WTC11 (cell line): ENCODE measurements around the gene CDKN2AIP. TPM values are rescaled to one million over a fixed set of nuclear protein-coding genes. Genes with fewer than 3 reads are reported as not detected.

Experiments
- ATAC-seq: fragments of 200-7000 bp; cut with Tn5 transposase; 2 replicates; pipeline ENCODE4 v1.10.0; 2021; ENCODE audit warnings: mild to moderate bottlenecking, moderate library complexity
- CTCF ChIA-PET: fragments of 300-600 bp; sonication (Branson Sonifier 250); formaldehyde crosslinking; loops from one replicate; lab custom pipeline; 2021; ENCODE audit warnings: antibody characterized with exemption; lab: Charles Lee
- POLR2A ChIA-PET: fragments of 350-600 bp; sonication (Branson Sonifier 250); formaldehyde crosslinking; loops from one replicate; lab custom pipeline; 2021; ENCODE audit warnings: antibody characterized with exemption; lab: Charles Lee
- DNase-seq: peaks from one replicate; pipeline ENCODE4 v3.0.0; 2021; ENCODE audit warnings: low spot score
- H3K27ac Mint-ChIP-seq: 2 replicates; pipeline ENCODE4 v1.8.0; 2021; ENCODE audit warnings: mixed read lengths
- H3K27me3 Mint-ChIP-seq: 2 replicates; pipeline ENCODE4 v1.8.0; 2021; ENCODE audit warnings: low read depth, mild to moderate bottlenecking, moderate library complexity, mixed read lengths
- H3K36me3 Mint-ChIP-seq: 2 replicates; pipeline ENCODE4 v1.8.0; 2021; ENCODE audit warnings: mixed read lengths
- H3K4me1 Mint-ChIP-seq: 2 replicates; pipeline ENCODE4 v1.8.0; 2022; ENCODE audit warnings: mixed read lengths
- H3K4me3 Mint-ChIP-seq: 2 replicates; pipeline ENCODE4 v1.8.0; 2021; ENCODE audit warnings: mild to moderate bottlenecking, moderate library complexity, mixed read lengths
- H3K9me3 Mint-ChIP-seq: 2 replicates; pipeline ENCODE4 v1.8.0; 2021; ENCODE audit warnings: mixed read lengths
- ESRRA ChIP-seq: sonication (generic); formaldehyde crosslinking; IDR thresholded peaks from 2 replicates; pipeline ENCODE4 v1.8.1; 2022; ENCODE audit warnings: mild to moderate bottlenecking, missing genetic modification reagents, borderline replicate concordance
- FOXP1 ChIP-seq: sonication (generic); formaldehyde crosslinking; IDR thresholded peaks from 2 replicates; pipeline ENCODE4 v1.8.0; 2022; ENCODE audit warnings: missing genetic modification reagents, mild to moderate bottlenecking, moderate library complexity, borderline replicate concordance
- GABPB1 ChIP-seq: sonication (generic); formaldehyde crosslinking; IDR thresholded peaks from 2 replicates; pipeline ENCODE4 v1.8.1; 2023; ENCODE audit warnings: mild to moderate bottlenecking, missing genetic modification reagents
- NFATC4 ChIP-seq: fragments of 250-450 bp; sonication (Bioruptor Pico); IDR thresholded peaks from 2 replicates; pipeline ENCODE4 v1.9.0; 2021; ENCODE audit warnings: mild to moderate bottlenecking
- NR3C1 ChIP-seq: sonication (generic); formaldehyde crosslinking; conservative IDR thresholded peaks from 2 replicates; pipeline ENCODE4 v1.8.1; 2023; ENCODE audit warnings: low read depth, mild to moderate bottlenecking, missing genetic modification reagents
- ZNF138 ChIP-seq: sonication (generic); formaldehyde crosslinking; conservative IDR thresholded peaks from 2 replicates; pipeline ENCODE4 v1.8.1; 2022; ENCODE audit warnings: mild to moderate bottlenecking, moderate library complexity, missing genetic modification reagents
- ZNF317 ChIP-seq: sonication (generic); formaldehyde crosslinking; IDR thresholded peaks from 2 replicates; pipeline ENCODE4 v1.8.1; 2023; ENCODE audit warnings: low read depth, mild to moderate bottlenecking, moderate library complexity, missing genetic modification reagents, borderline replicate concordance
- total RNA-seq: library from RNA; stranded (reverse); gene quantifications from 3 replicates; pipeline ENCODE4 v1.2.3, GENCODE V29; 2021
- TF ChIP-seq, protein P1 (sequence below): fragments of 250-450 bp; sonication (Bioruptor Pico); conservative IDR thresholded peaks from 2 replicates; pipeline ENCODE4 v1.9.0; 2021; ENCODE audit warnings: mild to moderate bottlenecking
- TF ChIP-seq, protein P2 (sequence below): sonication (generic); formaldehyde crosslinking; IDR thresholded peaks from 2 replicates; pipeline ENCODE4 v1.8.0; 2022; ENCODE audit warnings: missing genetic modification reagents
- TF ChIP-seq, protein P3 (sequence below): sonication (generic); formaldehyde crosslinking; IDR thresholded peaks from 2 replicates; pipeline ENCODE4 v1.8.0; 2022; ENCODE audit warnings: mild to moderate bottlenecking, missing genetic modification reagents
- TF ChIP-seq, protein P4 (sequence below): sonication (generic); formaldehyde crosslinking; IDR thresholded peaks from 2 replicates; pipeline ENCODE4 v1.8.0; 2023; ENCODE audit warnings: missing genetic modification reagents, mild to moderate bottlenecking, borderline replicate concordance
- TF ChIP-seq, protein P5 (sequence below): fragments of 250-450 bp; sonication (Bioruptor Pico); IDR thresholded peaks from 2 replicates; pipeline ENCODE4 v1.9.0; 2021; ENCODE audit warnings: mild to moderate bottlenecking
- TF ChIP-seq, protein P6 (sequence below): sonication (generic); formaldehyde crosslinking; IDR thresholded peaks from 2 replicates; pipeline ENCODE4 v1.8.1; 2023; ENCODE audit warnings: mild to moderate bottlenecking, missing genetic modification reagents, moderate library complexity
- TF ChIP-seq, protein P7 (sequence below): fragments of 200-600 bp; IDR thresholded peaks from 2 replicates; pipeline ENCODE4 v1.8.0; 2022; ENCODE audit warnings: antibody characterized with exemption
- TF ChIP-seq, protein P8 (sequence below): sonication (generic); formaldehyde crosslinking; IDR thresholded peaks from 2 replicates; pipeline ENCODE4 v1.8.1; 2022; ENCODE audit warnings: missing genetic modification reagents, borderline replicate concordance

CDKN2AIP gene
- total RNA-seq, 1 experiment from 2014 or later, result 13.7 TPM

DNA sequence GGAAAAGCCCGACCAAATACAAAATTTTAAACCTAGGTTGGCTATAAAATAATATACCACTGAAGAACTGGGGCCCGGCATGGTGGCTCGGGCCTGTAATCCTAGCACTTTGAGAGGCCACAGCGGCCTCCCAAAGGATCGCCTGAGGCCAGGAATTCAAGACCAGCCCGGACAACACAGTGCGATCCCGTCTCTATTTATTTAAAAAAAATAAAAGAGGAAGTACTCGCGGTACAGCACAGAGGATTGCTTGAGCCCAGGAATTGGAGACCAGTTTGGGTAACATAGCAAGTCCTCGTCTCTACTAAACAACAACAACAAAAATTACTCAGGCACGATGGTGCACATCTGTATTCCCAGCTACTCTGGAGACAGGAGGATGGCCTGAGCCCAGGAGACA is 44.8 kb upstream of the CDKN2AIP start:
- CTCF ChIA-PET, result interaction anchor here (1.8 to 3.3 kb wide), 2 partner anchors 8 to 462 kb away, joined by 6 to 22 read pairs; no protein-coding TSS in a partner anchor
- Mint-ChIP-seq H3K36me3 (no peaks in the 10 kb centered on the region), H3K4me1 (peaks cover 11% of the 10 kb centered on the region), H3K9me3 (no peaks in the 10 kb centered on the region), H3K27ac (no peak overlapping the region), H3K27me3 (peaks cover 12% of the 10 kb centered on the region), H3K4me3 (no peak overlapping the region)
- DNase-seq, result no peak
- TF ChIP-seq, protein P1, sequence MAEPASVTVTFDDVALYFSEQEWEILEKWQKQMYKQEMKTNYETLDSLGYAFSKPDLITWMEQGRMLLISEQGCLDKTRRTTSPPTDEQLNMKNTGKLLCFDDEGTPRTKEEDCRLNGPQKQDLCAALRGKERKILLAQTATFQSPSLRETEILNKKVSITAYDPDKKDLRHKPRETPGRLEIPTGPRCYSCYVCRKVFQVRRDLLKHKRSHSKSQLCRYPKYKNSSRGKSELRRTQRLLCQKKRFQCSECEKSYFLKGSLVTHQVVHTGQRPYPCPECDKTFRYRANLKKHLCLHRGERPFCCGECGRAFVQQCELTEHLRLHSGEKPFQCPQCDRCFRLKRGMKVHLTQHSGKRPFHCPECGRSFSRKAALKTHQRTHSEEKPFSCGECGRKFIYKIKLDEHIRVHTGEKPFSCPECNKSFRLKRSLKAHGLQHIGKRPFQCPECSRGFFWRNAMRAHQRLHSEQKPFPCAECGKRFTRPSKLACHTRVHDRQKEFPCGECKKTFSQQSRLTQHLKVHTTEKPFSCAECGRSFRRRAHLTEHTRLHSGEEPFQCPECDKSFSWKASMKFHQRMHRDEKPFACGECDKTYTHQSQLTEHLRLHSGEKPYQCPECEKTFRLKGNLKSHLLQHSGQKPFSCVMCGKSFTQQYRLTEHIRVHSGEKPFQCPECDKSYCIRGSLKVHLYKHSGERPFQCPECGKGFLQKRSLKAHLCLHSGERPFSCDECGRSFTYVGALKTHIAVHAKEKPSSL (CRISPR knock-in tag), result no peak
- no peak for TF ChIP-seq ZNF138 (CRISPR knock-in tag)
- TF ChIP-seq, protein P2, sequence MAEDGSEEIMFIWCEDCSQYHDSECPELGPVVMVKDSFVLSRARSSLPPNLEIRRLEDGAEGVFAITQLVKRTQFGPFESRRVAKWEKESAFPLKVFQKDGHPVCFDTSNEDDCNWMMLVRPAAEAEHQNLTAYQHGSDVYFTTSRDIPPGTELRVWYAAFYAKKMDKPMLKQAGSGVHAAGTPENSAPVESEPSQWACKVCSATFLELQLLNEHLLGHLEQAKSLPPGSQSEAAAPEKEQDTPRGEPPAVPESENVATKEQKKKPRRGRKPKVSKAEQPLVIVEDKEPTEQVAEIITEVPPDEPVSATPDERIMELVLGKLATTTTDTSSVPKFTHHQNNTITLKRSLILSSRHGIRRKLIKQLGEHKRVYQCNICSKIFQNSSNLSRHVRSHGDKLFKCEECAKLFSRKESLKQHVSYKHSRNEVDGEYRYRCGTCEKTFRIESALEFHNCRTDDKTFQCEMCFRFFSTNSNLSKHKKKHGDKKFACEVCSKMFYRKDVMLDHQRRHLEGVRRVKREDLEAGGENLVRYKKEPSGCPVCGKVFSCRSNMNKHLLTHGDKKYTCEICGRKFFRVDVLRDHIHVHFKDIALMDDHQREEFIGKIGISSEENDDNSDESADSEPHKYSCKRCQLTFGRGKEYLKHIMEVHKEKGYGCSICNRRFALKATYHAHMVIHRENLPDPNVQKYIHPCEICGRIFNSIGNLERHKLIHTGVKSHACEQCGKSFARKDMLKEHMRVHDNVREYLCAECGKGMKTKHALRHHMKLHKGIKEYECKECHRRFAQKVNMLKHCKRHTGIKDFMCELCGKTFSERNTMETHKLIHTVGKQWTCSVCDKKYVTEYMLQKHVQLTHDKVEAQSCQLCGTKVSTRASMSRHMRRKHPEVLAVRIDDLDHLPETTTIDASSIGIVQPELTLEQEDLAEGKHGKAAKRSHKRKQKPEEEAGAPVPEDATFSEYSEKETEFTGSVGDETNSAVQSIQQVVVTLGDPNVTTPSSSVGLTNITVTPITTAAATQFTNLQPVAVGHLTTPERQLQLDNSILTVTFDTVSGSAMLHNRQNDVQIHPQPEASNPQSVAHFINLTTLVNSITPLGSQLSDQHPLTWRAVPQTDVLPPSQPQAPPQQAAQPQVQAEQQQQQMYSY (CRISPR knock-in tag), result no peak
- TF ChIP-seq, protein P3, sequence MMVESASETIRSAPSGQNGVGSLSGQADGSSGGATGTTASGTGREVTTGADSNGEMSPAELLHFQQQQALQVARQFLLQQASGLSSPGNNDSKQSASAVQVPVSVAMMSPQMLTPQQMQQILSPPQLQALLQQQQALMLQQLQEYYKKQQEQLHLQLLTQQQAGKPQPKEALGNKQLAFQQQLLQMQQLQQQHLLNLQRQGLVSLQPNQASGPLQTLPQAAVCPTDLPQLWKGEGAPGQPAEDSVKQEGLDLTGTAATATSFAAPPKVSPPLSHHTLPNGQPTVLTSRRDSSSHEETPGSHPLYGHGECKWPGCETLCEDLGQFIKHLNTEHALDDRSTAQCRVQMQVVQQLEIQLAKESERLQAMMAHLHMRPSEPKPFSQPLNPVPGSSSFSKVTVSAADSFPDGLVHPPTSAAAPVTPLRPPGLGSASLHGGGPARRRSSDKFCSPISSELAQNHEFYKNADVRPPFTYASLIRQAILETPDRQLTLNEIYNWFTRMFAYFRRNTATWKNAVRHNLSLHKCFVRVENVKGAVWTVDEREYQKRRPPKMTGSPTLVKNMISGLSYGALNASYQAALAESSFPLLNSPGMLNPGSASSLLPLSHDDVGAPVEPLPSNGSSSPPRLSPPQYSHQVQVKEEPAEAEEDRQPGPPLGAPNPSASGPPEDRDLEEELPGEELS (CRISPR knock-in tag), result no peak
- TF ChIP-seq, protein P4, sequence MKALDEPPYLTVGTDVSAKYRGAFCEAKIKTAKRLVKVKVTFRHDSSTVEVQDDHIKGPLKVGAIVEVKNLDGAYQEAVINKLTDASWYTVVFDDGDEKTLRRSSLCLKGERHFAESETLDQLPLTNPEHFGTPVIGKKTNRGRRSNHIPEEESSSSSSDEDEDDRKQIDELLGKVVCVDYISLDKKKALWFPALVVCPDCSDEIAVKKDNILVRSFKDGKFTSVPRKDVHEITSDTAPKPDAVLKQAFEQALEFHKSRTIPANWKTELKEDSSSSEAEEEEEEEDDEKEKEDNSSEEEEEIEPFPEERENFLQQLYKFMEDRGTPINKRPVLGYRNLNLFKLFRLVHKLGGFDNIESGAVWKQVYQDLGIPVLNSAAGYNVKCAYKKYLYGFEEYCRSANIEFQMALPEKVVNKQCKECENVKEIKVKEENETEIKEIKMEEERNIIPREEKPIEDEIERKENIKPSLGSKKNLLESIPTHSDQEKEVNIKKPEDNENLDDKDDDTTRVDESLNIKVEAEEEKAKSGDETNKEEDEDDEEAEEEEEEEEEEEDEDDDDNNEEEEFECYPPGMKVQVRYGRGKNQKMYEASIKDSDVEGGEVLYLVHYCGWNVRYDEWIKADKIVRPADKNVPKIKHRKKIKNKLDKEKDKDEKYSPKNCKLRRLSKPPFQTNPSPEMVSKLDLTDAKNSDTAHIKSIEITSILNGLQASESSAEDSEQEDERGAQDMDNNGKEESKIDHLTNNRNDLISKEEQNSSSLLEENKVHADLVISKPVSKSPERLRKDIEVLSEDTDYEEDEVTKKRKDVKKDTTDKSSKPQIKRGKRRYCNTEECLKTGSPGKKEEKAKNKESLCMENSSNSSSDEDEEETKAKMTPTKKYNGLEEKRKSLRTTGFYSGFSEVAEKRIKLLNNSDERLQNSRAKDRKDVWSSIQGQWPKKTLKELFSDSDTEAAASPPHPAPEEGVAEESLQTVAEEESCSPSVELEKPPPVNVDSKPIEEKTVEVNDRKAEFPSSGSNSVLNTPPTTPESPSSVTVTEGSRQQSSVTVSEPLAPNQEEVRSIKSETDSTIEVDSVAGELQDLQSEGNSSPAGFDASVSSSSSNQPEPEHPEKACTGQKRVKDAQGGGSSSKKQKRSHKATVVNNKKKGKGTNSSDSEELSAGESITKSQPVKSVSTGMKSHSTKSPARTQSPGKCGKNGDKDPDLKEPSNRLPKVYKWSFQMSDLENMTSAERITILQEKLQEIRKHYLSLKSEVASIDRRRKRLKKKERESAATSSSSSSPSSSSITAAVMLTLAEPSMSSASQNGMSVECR (CRISPR knock-in tag), result no peak
- ATAC-seq, result no peak
- POLR2A ChIA-PET, result interaction anchor here (0.7 kb wide), 1 partner anchor 858 kb away, joined by 3 read pairs; no protein-coding TSS in a partner anchor

DNA sequence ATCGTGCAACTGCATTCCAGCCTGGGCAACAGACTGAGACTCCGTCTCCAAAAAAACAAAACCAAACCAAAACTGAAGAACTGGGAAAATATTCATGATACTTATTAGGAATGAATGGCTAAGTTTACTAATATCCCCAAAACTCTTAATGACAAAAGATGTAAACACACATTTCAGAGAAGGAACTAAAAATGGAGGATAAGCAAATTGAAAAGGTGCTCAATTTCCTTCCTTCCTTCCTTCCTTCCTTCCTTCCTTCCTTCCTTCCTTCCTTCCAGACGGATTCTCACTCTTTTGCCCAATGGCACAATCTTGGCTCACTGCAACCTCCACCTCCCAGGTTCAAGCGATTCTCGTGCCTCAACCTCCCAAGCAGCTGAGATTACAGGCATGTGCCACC is 44.4 kb upstream of the CDKN2AIP start:
- Mint-ChIP-seq H3K4me3 (no peak overlapping the region), H3K9me3 (no peaks in the 10 kb centered on the region), H3K36me3 (no peaks in the 10 kb centered on the region), H3K27ac (no peak overlapping the region), H3K4me1 (peaks cover 11% of the 10 kb centered on the region), H3K27me3 (peaks cover 12% of the 10 kb centered on the region)
- DNase-seq, result no peak
- ChIA-PET POLR2A (interaction anchor here (0.7 kb wide), 1 partner anchor 858 kb away, joined by 3 read pairs; no protein-coding TSS in a partner anchor), CTCF (no interaction called here)
- ATAC-seq, result no peak
- TF ChIP-seq ZNF317 (CRISPR knock-in tag), result no peak
- TF ChIP-seq ESRRA (CRISPR knock-in tag), result no peak
- TF ChIP-seq NFATC4 (CRISPR knock-in tag), result no peak
- TF ChIP-seq FOXP1 (CRISPR knock-in tag), result no peak
- TF ChIP-seq, protein P5, sequence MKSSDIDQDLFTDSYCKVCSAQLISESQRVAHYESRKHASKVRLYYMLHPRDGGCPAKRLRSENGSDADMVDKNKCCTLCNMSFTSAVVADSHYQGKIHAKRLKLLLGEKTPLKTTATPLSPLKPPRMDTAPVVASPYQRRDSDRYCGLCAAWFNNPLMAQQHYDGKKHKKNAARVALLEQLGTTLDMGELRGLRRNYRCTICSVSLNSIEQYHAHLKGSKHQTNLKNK (CRISPR knock-in tag), result no peak
- TF ChIP-seq, protein P6, sequence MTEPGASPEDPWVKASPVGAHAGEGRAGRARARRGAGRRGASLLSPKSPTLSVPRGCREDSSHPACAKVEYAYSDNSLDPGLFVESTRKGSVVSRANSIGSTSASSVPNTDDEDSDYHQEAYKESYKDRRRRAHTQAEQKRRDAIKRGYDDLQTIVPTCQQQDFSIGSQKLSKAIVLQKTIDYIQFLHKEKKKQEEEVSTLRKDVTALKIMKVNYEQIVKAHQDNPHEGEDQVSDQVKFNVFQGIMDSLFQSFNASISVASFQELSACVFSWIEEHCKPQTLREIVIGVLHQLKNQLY (CRISPR knock-in tag), result no peak
- TF ChIP-seq GABPB1, result no peak
- TF ChIP-seq, protein P7, sequence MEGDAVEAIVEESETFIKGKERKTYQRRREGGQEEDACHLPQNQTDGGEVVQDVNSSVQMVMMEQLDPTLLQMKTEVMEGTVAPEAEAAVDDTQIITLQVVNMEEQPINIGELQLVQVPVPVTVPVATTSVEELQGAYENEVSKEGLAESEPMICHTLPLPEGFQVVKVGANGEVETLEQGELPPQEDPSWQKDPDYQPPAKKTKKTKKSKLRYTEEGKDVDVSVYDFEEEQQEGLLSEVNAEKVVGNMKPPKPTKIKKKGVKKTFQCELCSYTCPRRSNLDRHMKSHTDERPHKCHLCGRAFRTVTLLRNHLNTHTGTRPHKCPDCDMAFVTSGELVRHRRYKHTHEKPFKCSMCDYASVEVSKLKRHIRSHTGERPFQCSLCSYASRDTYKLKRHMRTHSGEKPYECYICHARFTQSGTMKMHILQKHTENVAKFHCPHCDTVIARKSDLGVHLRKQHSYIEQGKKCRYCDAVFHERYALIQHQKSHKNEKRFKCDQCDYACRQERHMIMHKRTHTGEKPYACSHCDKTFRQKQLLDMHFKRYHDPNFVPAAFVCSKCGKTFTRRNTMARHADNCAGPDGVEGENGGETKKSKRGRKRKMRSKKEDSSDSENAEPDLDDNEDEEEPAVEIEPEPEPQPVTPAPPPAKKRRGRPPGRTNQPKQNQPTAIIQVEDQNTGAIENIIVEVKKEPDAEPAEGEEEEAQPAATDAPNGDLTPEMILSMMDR, result no peak
- TF ChIP-seq NR3C1 (CRISPR knock-in tag), result no peak
- TF ChIP-seq, protein P8, sequence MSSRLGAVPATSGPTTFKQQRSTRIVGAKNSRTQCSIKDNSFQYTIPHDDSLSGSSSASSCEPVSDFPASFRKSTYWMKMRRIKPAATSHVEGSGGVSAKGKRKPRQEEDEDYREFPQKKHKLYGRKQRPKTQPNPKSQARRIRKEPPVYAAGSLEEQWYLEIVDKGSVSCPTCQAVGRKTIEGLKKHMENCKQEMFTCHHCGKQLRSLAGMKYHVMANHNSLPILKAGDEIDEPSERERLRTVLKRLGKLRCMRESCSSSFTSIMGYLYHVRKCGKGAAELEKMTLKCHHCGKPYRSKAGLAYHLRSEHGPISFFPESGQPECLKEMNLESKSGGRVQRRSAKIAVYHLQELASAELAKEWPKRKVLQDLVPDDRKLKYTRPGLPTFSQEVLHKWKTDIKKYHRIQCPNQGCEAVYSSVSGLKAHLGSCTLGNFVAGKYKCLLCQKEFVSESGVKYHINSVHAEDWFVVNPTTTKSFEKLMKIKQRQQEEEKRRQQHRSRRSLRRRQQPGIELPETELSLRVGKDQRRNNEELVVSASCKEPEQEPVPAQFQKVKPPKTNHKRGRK, result no peak
